Epithelial cell of esophagus (primary cell): ENCODE data around the gene HSD11B2.

ENCODE experiments used
- DNase-seq: peaks from one replicate; pipeline ENCODE4 v3.0.0; 2010; ENCODE audit warnings: low read depth
- H3K4me3 ChIP-seq: 2 replicates; pipeline ENCODE4 v1.5.1; 2011; ENCODE audit warnings: mild to moderate bottlenecking, low read length, control low read depth
- TF ChIP-seq, protein P1 (sequence below): IDR thresholded peaks from 2 replicates; pipeline ENCODE4 v1.5.1; 2011; ENCODE audit warnings: low read depth, mild to moderate bottlenecking, low read length, control low read depth, inconsistent platforms; ENCODE audit not compliant: insufficient read depth; ENCODE audit errors: missing control alignments

HSD11B2 gene

DNA sequence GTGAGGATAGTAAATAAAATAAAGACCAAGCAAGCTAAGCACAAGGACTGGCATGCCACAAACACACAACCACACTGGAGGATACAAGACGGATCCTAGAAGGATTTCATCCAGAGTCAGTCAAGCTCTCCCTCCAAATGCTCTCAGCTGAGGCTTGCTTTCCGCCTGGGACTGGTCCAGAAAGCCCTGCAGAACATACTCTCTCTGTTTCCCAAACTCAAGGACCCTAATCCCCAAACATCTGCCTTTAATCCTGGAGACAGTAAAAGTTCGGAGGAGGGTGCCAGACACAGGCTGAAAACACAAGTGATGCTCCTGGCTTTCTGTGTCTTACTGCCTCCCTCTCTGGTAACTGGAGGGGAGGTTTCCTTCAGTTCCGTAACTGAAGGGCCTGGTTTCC lies 5.3 kb upstream of the HSD11B2 start:
- TF ChIP-seq, protein P1, sequence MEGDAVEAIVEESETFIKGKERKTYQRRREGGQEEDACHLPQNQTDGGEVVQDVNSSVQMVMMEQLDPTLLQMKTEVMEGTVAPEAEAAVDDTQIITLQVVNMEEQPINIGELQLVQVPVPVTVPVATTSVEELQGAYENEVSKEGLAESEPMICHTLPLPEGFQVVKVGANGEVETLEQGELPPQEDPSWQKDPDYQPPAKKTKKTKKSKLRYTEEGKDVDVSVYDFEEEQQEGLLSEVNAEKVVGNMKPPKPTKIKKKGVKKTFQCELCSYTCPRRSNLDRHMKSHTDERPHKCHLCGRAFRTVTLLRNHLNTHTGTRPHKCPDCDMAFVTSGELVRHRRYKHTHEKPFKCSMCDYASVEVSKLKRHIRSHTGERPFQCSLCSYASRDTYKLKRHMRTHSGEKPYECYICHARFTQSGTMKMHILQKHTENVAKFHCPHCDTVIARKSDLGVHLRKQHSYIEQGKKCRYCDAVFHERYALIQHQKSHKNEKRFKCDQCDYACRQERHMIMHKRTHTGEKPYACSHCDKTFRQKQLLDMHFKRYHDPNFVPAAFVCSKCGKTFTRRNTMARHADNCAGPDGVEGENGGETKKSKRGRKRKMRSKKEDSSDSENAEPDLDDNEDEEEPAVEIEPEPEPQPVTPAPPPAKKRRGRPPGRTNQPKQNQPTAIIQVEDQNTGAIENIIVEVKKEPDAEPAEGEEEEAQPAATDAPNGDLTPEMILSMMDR = no peak
- no peak overlapping the region for H3K4me3 ChIP-seq
- no peak for DNase-seq

DNA sequence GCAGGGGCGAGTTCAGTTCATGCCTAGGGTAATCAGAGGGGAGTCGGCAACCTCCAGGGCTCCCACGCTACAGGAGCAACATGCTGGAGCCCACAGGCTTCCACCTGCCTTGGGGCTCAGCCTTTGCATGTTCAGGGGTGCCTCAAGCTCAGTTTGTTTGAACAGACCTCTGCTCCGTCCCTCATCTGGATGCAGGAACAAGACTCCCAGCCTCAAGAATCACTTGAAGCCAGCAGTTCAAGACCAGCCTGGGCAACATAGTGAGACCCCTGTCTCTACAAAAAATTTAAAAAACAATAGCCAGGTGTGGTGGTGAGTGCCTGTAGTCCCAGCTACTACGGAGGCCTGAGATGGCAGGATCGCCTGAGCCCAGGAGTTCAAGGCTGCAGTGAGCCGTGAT lies 4.9 kb upstream of the HSD11B2 start:
- no peak overlapping the region for H3K4me3 ChIP-seq
- no peak for DNase-seq
- TF ChIP-seq, protein P1 = no peak

DNA sequence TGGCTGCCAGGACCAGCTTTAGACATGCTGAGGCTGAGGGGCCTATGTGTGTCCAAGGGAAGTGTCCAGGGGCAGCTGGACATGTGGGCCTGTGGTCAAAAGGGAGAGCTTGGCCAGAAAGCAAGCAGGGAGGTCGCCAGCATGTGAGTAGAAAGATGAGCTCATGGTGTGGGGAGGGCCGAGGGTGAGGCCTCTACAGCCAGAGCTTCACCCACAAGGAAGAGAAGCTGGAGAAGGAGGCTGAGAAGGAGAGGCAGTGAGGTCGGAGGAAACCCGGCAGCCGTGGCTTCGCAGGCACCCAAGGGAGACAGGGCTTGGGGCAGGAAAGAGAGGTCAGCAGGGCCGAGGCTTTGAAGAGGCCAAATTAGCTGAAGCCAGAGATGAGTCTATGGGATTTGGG lies 4.0 kb upstream of the HSD11B2 start:
- no peak overlapping the region for H3K4me3 ChIP-seq
- TF ChIP-seq, protein P1 = no peak
- no peak for DNase-seq

DNA sequence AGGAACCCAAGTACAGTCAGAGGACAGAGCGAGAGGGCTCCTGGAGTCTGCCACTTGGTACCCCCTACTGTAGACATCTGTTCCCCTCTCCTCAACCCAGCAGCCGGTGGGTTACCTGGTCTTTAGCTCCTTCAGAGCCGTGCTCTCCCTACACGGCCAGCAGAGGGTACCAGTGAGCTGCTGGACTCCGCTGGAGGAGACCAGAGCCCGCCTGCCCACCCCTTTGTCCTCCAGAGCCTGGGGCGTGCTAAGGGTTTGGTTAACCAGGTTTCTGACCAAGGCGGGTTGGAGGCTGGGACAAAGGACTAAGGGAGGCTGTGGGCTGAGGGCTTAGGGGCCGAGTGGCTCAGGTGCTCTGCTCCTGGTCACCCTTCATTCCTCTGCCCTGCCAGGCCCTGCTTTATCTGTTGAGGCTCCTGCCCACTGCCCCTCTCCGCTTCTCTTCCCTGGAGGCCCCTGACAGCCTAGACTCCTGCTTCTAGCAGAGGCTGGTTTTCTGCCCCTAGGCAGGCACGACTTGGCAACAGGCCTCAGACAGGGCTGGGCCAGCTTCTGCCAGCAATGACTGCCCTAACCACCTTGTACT lies 2.7 kb upstream of the HSD11B2 start:
- DNase-seq = peak; percentile 62
- H3K4me3 ChIP-seq = no peak overlapping the region
- TF ChIP-seq, protein P1 = peak; percentile 93

DNA sequence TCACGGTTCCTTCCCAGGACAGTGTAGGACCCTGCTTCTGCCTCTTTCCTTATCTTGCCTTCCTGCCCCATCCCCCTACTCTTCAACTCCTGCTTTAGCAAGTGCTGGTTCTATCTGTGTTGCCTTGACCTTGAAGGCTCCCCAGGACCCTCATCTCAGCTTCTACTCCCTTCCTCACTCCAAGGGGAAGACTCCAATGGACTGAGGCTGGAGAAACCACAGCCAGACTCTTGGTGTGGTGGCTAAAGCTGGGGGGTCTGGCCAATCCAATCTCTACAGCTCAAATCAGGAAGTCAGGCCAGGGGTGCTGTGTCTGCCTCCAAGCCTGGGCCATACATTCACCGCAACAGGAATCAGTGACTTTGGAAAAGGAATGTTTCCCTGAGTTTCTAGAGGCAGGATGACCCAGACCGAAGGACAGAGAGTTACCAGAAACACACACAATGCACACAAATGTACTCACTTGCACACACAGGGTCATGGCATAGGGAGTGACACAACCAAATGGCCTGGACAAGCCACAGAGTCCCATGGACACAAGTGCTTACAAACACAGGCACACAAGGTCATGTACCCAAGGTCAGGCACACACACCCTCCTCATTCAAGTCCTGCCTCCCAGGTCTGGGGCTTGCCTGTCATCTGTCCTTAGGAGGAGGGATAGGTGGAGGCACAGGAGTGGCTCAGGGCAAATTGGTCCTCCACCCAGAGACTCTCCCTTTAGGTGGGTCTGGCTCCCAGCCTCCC lies 1.7 kb upstream of the HSD11B2 start:
- no peak overlapping the region for H3K4me3 ChIP-seq
- TF ChIP-seq, protein P1 = no peak
- no peak for DNase-seq

DNA sequence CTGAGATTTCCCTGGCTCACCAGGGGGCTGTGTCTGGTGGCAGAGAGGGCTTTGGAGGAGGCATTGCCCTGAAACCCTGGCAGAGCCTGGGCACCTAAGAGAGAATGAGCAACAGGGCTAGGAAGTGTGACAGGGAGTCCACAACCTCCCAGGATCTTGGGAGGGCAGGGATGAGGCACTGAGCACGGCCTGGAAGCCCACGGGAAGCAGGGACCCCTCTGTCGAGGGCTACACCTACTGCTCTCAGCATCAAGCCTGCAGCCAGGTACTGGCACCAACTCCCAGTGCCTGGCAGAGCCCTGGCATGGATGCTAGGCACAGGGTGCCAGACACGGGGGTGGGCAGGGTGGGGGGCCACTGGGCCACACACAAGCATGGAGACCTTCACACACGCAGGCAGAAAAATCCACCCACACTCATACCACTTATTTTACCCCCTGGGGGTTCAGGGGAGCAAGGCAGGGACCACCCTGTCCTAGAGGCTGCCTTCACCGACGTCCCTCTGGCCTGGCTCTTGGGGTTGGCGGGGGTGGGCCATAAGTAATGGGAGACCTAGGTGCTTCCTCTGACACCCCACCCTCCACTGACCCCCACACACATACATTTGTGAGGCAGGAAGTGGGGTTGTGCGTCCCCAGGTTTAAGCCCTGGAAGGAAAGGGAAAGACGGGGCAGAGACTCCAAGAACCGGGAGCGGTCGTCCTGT lies 970 bp upstream of the HSD11B2 start:
- TF ChIP-seq, protein P1 = no peak
- H3K4me3 ChIP-seq = peak overlapping the region; percentile 39
- no peak for DNase-seq
